PFSK-1 (cell line): ENCODE measurements around the gene WDPCP.

Source experiments
- POLR2AphosphoS5 ChIP-seq: IDR thresholded peaks from 2 replicates; pipeline ENCODE4 v1.6.1; 2012; ENCODE audit warnings: low read depth, mild to moderate bottlenecking, control low read depth, low read length, moderate library complexity
- REST ChIP-seq, 2 experiments: IDR thresholded peaks; 2 replicates each; pipeline versions ENCODE4 v1.6.1 to v1.8.0; 2011 to 2012; ENCODE audit warnings: low read depth in 2 of 2, low read length in 2 of 2, control low read depth in 1 of 2, inconsistent platforms in 1 of 2, mild to moderate bottlenecking in 1 of 2, moderate library complexity in 1 of 2; ENCODE audit not compliant: insufficient read depth in 1 of 2
- TAF1 ChIP-seq: IDR thresholded peaks from 2 replicates; pipeline ENCODE4 v1.6.1; 2012; ENCODE audit warnings: low read length, control low read depth, borderline replicate concordance; ENCODE audit not compliant: insufficient read depth

- no peak for TF ChIP-seq POLR2AphosphoS5
- TF ChIP-seq TAF1 = no peak
- no peak for TF ChIP-seq REST (IDR thresholded peaks at IDR 0.05; ENCODE audit: insufficient read depth in 1 of 2, low read depth in 2 of 2, low read length in 2 of 2)
These were observed 103.4 kb downstream of the WDPCP start for GRCh38 chr2:63484901-63485300.
